HTERT RPE-1 (cell line): ENCODE results near the gene TBC1D5.
"Not testable (repeated sequence)": the region's sequence is repeated elsewhere in the genome, so short reads cannot be mapped to it uniquely, and the experiment has no call there.

Experiments used
- in situ Hi-C: fragments of 300-500 bp; cut with MboI; formaldehyde crosslinking; loops from 4 replicates; pipeline ENCODE4 v1.14.3; 2020; ENCODE audit warnings: low sequenced_read_pairs

TBC1D5 gene

DNA sequence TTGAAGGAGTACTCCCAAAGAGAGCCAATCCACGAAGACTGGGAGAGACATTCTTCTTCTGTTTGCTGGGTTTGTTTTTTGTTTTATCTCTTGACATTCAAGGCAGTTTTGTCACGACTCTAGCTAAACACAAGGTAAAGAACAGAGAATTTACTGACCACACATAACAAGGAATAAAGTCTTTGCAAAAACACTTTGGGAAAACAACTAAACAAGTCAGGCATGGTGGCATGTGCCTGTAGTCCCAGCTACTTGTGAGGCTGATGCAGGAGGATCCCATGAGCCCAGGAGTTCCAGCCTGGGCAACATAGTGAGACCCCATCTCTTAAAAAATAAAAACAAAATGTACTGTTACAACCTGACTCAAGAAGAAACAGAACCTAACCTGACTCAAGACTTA, 28.0 kb downstream of the TBC1D5 start:
- in situ Hi-C loops: no loop called here

DNA sequence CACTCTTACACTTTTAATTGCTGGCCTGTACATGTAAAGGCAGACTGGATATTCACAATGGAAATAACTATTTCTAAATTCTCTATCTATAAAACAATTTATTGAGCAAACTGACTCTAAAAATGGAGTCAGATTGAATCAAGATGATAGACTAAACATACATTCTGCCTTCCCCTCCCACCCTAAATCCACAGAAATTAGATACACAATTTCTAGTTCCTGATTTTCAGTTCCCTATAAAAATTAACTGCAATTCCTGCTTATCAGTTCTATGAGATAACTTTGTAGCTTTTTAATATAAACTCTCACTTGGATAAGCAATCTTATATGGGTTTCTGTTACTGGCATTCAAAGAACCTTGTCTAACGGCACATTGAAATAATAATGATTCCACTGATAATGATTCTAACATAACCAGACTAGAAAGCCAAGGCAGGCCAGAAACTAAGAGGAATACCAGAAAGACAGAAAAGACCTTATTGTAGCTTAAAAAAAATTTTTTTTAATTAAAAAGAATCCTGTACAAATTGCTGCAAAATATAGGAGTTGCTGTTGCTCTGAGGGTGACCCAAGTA, 33.1 kb downstream of the TBC1D5 start:
- in situ Hi-C loops: no loop called here

DNA sequence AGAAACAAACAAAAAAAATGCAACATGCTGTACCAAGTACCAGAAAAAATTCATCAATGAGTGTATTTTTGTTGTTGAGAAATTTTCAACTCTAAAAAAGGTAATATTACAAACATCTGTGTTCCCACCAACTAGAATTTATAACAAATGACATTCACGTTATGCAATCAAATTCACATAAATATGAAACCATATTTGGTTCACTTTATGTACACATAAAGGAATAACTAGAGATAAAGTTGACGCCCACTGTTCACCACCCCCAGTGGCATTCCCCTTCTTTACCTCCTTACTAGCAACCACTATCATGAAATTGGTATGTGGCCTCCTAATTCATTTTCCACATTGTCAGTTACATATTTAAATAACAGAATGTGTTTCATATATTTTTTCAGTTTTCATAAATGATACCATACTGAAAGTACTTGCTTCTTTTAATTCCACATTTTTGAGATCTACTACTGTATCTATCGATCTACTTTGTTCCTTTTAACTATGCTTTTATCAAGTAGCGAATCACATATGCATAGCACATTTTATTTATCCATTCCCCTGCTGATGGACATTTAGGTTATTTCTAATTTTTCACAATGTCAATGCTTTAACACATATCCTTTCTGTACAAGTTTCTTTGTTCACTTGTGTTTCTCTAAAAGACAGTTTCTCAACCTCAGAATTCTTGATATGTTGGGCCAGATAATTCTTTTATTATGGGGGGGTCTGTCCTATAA, 34.5 kb downstream of the TBC1D5 start:
- in situ Hi-C loops: no loop called here

DNA sequence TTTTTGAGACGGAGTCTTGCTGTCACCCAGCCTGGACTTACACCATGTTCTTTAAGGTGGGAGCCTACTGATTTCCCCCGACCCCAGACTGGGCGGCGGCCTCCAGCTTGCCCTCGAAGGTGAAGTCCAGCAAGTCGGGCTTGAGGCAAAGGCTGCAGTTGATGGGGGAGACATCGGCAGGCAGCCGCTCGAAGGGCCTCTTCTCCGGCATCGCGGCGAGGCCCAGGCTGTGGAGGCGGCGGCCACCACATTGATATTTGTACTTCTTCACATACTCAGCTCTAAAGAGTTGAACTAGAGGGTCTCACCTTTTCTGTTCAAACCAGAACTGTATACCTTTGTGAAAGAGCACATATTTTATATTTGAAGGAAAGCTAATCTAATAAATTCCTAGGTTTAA, 36.4 kb downstream of the TBC1D5 start:
- in situ Hi-C loops: not testable (repeated sequence)

DNA sequence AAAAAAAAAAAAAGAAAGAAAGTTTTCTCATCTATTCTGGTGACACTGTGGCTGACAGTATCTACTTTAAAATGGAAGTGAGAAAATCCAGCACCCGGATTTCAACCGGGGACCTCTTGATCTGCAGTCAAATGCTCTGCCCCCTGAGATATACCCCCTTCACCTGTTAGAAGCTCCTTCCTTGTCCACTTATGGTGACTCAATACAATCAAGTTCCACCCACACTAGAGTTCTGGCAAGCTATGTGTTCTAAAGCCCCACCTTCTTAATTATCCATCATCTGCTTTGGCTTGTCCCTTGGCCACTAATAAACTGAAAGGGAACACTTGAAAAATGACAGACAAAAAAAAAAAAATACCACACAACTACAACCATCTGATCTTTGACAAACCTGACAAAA, 42.6 kb downstream of the TBC1D5 start:
- in situ Hi-C loops: not testable (repeated sequence)

DNA sequence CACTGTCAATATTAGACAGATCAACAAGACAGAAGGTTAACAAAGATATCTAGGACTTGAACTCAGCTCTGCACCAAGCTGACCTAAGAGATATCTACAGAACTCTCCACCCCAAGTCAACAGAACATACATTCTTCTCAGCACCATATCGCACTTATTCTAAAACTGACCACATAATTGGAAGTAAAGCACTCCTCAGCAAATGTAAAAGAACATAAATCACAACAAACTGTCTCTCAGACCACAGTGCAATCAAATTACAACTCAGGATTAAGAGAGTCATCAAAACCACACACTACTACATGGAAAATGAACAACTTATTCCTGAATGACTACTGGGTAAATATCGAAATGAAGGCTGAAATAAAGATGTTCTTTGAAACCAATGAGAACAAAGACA, 46.8 kb downstream of the TBC1D5 start:
- in situ Hi-C loops: not testable (repeated sequence)

DNA sequence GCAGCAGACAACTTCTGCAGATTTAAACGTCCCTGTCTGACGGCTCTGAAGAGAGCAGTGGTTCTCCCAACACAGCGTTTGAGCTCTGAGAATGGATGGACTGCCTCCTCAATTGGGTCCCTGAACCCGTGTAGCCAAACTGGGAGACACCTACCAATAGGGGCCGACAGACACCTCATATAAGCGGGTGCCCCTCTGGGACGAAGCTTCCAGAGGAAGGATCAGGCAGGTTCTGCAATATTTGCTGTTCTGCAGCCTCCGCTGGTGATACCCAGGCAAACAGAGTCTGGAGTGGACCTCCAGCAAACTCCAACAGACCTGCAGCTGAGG, 48.8 kb downstream of the TBC1D5 start:
- in situ Hi-C loops: not testable (repeated sequence)

DNA sequence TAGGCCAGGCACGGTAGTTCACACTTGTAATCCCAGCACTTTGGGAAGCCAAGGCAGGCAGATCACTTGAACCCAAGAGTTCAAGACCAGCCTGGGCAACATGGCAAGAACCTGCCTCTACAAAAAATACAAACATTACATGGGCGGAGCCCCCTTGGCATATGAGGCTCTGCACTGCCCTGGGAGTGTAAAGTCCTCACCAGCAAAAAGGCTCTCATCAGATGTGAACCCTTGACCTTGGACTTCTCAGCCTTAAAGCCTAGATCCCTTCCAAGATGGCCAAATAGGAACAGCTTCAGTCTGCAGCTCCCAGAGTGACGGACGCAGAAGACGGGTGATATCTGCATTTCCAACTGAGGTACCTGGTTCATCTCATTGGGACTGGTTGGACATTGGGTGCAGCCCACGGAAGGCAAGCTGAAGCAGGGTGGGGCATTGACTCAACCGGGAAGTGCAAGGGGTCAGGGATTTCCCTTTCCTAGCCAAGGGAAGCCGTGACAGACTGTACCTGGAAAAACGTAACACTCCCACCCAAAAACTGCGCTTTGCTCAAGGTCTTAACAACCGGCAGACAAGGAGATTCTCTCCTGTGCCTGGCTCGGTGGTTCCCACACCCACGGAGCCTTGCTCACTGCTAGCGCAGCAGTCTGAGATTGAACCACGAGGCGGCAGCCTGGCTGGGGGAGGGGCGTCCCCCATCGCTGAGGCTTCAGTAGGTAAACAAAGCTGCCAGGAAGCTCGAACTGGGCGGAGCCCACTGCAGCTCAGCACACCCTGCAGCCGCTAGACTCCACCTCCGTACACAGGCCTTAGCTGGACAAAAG, 49.4 kb downstream of the TBC1D5 start:
- in situ Hi-C loops: not testable (repeated sequence)

DNA sequence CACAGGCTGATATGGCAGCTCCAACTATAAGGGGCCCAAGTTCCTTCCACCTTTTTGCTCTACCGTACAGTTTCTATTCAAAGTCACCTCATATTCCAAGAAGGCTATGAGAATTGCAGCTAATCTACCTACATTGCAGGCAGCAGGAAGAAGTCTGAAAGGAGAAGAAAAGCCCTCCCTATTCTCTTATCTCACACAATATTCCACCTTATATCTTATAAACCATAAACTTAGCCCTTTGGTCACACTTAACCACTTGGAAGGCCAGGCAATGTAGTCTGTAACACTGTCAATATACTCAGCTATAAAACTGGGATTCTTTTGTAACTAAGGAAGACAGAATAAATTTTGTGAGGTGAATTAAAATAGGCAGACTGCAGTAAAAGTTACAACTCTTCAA, 54.9 kb downstream of the TBC1D5 start:
- in situ Hi-C loops: no loop called here

DNA sequence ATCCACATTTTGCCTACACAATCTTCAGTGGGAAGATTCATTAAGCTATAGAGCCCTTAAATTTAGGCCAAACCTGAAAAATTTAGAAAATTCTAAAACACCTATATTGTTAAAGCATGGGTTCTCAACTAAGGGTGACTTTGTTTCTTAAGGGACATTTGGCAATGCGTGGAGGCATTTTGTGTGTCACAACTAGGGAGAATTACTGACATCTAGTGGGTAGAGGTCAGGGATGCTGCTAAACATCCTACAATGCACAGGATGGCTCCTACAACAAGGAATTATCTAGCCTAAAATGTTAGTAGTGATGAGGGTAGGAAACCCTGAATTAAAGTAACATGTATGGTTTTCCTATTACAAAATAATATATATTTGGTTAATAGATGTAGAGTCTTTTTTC, 55.8 kb downstream of the TBC1D5 start:
- in situ Hi-C loops: no loop called here

DNA sequence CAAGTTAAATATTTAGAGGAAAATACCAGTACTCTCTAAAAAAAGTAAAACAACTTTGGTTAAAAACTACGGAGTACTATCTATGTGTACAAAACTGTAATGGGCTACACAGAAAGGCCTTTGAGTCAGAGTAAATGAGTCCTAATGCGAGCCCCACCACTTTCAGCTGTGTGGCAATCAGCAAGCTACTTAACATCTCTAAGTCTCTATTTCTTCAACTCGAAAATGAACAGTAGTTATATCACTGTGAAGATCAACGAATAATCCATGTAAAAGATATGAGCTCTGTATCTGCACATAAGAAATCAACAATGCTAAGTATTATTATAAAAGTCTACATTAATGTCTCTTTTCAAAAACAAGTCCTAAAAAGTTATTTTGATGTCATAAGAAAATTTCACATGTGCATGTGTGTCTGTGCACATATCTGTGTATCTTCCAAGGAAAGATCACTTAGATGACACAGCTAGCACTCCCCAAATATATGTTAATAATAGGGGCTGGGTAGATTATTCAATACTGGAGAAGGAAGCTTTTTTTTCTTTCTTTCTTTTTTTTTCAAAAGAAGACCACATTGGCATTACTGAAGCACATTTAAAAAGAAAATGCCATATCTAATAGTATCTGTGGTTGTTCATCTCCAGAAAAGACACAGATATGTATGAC, 58.8 kb downstream of the TBC1D5 start:
- in situ Hi-C loops: no loop called here

DNA sequence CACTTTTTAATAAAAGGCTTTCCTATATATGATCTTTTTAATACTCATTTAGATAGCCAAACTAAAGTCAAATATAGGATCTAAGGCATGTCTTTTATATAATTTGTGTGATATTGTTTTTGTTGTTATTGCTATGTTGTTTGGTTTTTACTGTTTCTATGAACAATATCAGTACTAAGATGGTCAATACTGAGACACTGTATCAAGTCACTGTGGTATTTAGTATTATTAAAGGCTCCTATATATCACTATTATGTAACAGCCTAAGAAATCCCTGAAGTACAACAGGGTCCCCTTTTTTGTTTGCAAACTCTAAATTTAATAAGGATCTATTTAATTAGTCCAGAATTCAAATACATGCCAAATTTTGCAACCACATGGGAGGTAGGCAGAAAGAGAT, 61.9 kb downstream of the TBC1D5 start:
- in situ Hi-C loops: no loop called here

DNA sequence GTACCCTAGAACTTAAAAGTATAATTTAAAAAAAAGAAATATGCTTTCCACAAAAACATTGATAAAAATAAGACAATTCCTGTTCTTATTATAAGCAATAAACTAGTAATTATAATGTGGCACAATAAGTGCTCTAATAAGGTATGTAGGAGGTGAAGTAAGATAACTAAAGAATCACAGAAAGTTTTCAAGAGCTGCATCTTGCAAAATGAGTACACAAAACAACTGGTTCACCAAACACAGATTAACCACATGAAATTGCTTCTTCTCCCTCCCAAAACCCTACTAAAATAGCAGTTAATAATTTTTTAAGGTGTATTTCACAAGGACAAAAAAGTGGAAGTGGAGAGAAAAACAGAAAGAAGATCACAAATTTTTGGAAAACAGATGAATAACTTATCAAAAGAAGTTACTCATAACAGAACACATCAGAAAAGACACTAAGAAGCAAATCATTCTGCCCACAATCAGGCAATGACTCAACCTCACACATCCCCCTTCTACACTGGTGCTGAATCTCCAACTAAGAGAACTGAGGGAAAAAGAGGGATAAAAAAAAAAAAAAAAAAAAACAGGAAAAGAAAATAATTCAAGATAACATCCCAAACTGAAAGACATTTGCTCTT, 64.2 kb downstream of the TBC1D5 start:
- in situ Hi-C loops: no loop called here

DNA sequence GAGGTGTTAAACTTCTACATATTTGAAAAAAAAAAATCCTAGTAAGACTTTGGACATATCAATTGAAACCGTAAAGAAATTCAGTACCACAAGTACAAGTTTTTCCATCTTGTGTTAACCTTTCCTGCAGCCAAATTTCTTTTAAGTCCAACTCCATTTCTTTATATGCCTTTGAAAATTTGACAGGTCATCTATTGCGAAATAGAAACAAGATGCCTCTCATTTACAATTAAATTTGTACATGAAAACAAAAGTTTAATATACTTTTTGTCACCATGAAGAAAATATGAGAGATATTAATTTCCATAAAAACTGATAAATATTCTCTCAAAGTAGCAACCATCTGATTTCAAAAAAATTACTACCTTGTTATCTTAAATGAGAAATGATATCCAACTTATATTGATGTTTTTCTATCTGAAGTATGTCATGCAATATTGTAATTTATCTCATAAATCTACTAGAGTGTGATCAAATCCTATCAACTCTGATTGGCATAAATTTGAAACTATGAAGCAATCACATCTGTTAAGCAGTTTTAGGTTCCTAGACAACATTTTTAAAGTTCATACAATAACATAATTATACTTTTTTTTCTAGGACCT, 68.2 kb downstream of the TBC1D5 start:
- in situ Hi-C loops: no loop called here

DNA sequence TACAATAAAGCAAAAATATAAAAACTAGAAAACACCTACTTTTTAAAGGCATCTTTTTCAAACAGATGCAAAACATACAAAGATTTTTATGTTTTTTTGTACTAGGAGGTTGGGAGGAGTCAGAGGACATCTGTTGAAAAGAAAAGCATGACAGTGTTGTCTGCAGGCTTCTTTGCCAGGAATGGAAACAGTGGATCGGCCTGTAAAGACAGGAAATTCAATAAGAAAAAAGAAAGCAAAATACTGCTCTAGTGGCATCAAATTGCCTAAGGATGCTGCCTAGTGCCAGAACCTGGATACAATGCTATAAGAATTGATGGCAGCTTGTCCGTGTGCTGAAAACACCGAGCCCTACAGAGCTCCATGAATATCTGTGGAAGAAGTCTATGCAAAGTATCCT, 69.9 kb downstream of the TBC1D5 start:
- in situ Hi-C loops: no loop called here

DNA sequence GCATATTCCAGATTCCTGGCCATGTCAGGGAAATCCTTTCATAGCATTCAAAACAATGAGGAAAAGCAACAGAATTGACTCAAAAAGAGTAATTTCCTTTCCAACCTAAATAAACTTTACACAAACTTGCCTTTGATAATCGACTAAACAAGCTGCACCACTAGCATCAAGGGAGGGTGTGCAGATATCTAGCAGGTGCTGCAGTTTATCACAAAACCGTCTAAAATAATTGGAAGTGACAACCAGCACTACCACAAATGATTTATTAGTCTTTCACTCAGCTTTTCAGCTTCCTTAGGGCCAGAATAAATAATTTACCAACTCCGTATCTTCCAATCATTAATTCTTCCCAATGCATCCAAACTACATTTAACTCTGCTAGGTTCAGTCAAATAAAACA, 71.7 kb downstream of the TBC1D5 start:
- in situ Hi-C loops: no loop called here

DNA sequence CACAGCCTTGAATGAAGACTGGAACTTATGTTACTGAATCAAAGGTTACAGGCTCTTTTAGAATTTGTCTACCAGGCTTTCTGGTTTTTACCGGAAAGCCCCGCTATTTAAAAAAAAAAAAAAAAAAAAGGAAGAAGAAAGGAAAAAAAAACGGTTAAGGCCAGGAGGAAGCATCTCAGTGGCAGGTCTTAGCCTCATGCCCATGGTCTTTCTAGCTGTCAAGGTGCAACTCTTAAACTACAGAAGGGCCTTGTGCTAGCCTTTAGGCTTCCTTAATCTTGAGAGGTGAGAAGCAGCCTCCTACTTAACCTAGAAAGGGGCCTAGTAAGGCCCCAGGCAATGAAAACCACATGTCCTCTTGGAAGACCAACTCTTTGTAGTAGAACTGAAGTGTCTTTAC, 77.5 kb downstream of the TBC1D5 start:
- in situ Hi-C loops: no loop called here

DNA sequence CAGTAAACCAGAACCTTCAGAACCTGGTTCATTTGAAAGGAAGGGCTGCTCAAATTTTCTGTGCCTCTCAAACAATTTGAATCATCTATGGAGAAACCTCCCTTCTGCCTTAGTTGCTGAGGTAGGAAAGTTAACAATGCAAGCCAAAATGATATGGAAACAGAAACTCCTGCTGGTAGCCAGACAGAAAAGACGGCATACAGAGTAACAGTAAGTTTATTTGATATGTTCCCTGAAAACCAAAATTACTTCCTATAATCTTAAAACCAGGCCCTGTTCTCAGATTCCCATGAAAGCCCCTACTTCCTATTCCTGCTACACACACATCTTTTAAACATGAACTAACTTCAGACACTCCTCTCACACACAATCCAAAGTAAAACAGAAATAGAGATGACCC, 86.2 kb downstream of the TBC1D5 start:
- in situ Hi-C loops: no loop called here

DNA sequence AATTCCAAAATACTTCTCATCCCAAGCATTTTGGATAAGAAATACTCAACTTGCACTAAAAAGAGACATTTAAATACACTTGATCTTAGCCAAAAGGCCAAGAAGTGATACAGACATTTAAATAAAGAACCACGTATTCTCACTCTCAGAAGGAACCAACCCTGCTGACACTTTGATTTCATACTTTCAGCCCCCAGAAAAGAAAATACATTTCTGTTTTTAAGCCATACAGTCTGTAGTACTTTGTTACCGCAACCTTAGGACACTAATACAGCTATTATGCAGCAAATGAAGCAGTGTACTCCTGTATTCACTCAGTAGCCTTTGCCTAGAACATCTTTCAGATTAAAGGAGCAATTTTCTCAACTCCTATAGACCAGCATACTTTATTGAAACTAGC, 86.7 kb downstream of the TBC1D5 start:
- in situ Hi-C loops: no loop called here

DNA sequence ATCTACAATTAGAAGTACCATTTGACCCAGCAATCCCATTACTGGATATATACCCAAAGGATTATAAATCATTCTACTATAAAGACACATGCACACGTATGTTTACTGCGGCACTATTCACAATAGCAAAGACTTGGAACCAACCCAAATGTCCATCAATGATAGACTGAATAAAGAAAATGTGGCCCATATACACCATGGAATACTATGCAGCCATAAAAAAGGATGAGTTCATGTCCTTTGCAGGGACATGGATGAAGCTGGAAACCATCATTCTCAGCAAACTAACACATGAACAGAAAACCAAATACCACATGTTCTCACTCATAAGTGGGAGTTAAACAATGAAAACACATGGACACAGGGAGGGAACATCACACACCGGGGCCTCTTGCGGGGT, 92.7 kb downstream of the TBC1D5 start:
- in situ Hi-C loops: not testable (repeated sequence)
